DLD1 (cell line): ENCODE data around the gene ANKIB1.
"Not testable (repeated sequence)": the region's sequence is repeated elsewhere in the genome, so short reads cannot be mapped to it uniquely, and the experiment has no call there.

ENCODE experiments used
- in situ Hi-C: cut with HindIII; loops from 2 replicates; pipeline ENCODE4 v1.10.0; 2017; ENCODE audit warnings: low sequenced_read_pairs

Gene ANKIB1

DNA sequence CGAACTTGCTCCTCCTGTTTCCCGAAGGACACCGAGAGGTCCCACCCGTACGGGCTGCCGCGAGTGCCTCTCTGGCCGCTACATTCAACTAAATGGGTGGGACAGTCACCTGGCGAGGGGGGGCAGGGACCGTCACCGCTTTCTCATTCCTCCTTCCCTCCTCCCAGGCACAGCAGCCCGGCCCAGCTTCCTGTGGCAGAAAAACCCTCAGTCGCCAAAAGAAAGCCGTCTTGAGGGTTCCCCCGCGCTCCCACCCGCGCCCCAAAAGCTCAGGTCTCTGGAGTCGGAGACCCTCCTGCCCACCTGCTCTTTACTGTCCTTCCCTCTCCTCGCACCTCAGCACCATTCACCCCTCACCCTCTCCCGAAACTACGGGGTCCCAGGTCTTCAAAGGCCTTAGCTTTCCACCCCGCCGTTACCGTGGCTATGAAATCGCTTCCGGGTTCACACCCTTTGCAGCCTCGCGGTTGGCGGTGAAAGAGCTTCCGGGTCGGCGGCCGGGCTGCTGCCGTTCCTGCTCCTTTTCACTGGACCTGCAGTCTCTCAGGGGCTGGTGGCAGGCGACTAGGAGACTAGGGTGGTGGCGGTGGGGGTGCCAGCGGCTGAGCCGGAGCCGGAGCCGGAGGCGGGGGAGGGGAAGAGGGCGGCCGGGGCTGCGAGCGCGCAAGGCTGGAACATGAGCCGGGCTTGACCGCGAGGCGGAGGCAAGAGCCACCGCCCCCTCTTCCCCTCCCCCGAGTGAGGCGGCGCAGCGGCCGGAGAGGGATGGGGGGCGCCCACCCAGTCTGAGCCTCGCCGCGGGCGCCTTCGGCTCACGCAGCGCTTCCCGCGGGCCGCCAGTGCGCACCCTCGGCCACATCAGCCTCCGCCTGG, at the start of gene ANKIB1, which contains the start of gene KRIT1:
TSS of gene ANKIB1 (plus strand) at position 488 of the 873 bp plus-strand sequence. CDS start 49,005 bp downstream, outside the sequence.
TSS of gene KRIT1 (minus strand) at position 428 of the 873 bp plus-strand sequence. CDS start 3,779 bp downstream, outside the sequence.
- in situ Hi-C loops: no loop called here

DNA sequence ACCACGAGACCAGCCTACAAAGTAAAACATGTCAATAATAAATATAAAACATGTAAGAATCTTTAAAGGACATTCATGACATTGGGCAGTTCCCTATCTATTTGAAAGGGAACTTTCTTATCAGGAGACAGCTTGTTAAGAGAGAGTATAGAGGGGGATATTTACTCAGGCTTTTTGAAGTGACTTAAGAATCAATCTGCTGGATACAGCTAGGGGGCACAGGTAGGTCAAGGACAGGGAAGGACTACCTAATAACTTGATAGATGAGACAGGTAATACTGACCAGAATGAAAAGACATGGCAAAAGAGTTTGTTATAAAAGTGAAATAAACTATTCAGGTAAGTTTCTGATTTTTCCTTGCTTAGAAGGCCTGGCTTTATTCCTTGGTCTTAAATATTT, 45.0 kb upstream of the ANKIB1 start:
- in situ Hi-C loops: no loop called here

- in situ Hi-C loops: no loop called here
These were observed 39.8 kb upstream of the ANKIB1 start for GRCh38 chr7:92205987-92206386.

- in situ Hi-C loops: no loop called here
These were observed 39.1 kb upstream of the ANKIB1 start for GRCh38 chr7:92206672-92207071.

- in situ Hi-C loops: no loop called here
These were observed 24.0 kb upstream of the ANKIB1 start for GRCh38 chr7:92221766-92222165.

- in situ Hi-C loops: no loop called here
These were observed 18.8 kb upstream of the ANKIB1 start for GRCh38 chr7:92226981-92227380.

- in situ Hi-C loops: no loop called here
These were observed 17.7 kb upstream of the ANKIB1 start for GRCh38 chr7:92228100-92228499.

GRCh38 chr7:92228742-92229141, 17.0 kb upstream of the ANKIB1 start:
- in situ Hi-C loops: no loop called here

GRCh38 chr7:92230547-92230946, 15.2 kb upstream of the ANKIB1 start:
- in situ Hi-C loops: no loop called here

DNA sequence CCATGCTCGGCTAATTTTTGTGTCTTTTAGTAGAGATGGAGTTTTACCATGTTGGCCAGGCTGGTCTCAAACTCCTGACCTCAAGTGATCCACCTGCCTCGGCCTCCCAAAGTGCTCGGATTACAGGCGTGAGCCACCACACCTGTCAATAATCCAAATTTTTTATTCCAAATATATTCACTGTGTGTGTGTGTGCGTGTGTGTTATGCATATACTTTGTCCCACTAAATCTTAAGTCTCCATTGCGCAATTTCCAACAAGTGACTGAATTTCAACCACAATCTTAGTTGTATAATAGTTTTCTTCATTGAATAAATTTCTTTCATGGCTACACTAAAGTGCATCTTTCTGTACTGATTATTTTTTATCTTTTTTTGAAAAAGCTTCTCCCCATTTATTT, 2.8 kb upstream of the ANKIB1 start:
- in situ Hi-C loops: no loop called here

GRCh38 chr7:92244808-92245486, 827 bp upstream of the ANKIB1 start:
- in situ Hi-C loops: no loop called here

GRCh38 chr7:92246360-92247101, 757 bp downstream of the ANKIB1 start:
- in situ Hi-C loops: no loop called here

- in situ Hi-C loops: no loop called here
These were observed 4.8 kb downstream of the ANKIB1 start for GRCh38 chr7:92250603-92251002.

DNA sequence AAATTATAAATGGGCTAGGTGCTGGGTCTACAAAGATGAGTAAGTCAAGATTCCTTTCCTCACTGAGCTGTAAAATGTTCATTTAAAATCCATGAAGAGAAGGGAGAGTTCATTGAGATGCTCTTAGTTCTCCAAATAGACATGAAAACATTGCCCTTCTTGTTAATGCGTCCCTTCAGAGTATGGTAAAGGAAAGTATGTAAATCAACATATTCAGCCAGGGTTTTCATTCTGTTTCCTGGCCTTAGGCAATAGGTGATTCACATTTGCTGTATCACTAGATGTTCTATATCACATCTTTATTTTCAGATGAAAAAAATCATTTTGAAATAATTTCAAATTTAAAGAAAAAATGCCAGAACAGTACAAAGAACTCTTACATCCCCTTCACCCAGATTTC, 5.4 kb downstream of the ANKIB1 start:
- in situ Hi-C loops: no loop called here

- in situ Hi-C loops: no loop called here
These were observed 7.5 kb downstream of the ANKIB1 start for GRCh38 chr7:92253251-92253650.

- in situ Hi-C loops: not testable (repeated sequence)
These were observed 9.0 kb downstream of the ANKIB1 start for GRCh38 chr7:92254800-92255199.

GRCh38 chr7:92255308-92255707, 9.5 kb downstream of the ANKIB1 start:
- in situ Hi-C loops: no loop called here

DNA sequence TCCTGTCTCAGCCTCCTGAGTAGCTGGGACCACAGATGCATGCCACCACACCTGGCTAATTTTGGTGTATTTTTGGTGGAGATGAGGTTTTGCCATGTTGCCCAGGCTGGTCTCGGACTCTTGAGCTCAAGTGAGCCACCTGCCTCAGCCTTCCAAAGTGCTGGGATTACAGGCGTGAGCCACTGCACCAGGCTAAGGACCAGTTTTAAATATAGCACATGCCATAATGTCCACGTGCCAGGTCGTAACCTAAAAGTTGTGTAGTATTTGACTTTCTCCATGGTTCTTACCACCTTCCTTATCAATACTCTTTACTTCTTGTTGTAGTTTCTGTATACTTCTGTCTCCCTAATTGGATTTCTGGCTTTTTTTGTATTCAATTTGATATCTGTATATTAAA, 13.3 kb downstream of the ANKIB1 start:
- in situ Hi-C loops: no loop called here

- in situ Hi-C loops: no loop called here
These were observed 14.0 kb downstream of the ANKIB1 start for GRCh38 chr7:92259610-92260247.

GRCh38 chr7:92260248-92260781, 14.5 kb downstream of the ANKIB1 start:
- in situ Hi-C loops: no loop called here
